PC-9 (cell line): ENCODE results near the gene ALDH6A1. TPM values are rescaled to one million over a fixed set of nuclear protein-coding genes. Genes with fewer than 3 reads are reported as not detected.

ENCODE experiments used
- BruUV-seq: library from RNA; stranded (reverse); fragments of 400-500 nt; replicated peaks from 2 replicates; lab custom pipeline; 2021; lab: Mats Ljungman, UMichigan
- CTCF ChIA-PET: fragments of 300-600 bp; sonication (Branson Sonifier 250); formaldehyde crosslinking; loops from one replicate; lab custom pipeline; 2022; ENCODE audit warnings: antibody characterized with exemption; lab: Charles Lee
- POLR2A ChIA-PET: fragments of 300-600 bp; sonication (Branson Sonifier 250); formaldehyde crosslinking; loops from one replicate; lab custom pipeline; 2022; ENCODE audit warnings: antibody characterized with exemption; ENCODE audit not compliant: unreplicated experiment; lab: Charles Lee
- DNase-seq, 2 experiments: peaks; one replicate each; pipeline versions ENCODE4 v3.0.0 to v3.0.0-alpha.2; 2015 to 2022; ENCODE audit warnings: mixed read lengths in 1 of 2
- H2AFZ ChIP-seq: fragments of 200-600 bp; sonication (generic); 2 replicates; pipeline ENCODE4 v1.8.1; 2017; ENCODE audit warnings: antibody characterized with exemption
- H3F3A ChIP-seq: fragments of 200-600 bp; sonication (generic); 2 replicates; pipeline ENCODE4 v1.8.1; 2017; ENCODE audit warnings: antibody characterized with exemption, mild to moderate bottlenecking, low read depth; ENCODE audit not compliant: insufficient read depth
- H3K27ac ChIP-seq: fragments of 200-600 bp; sonication (generic); 2 replicates; pipeline ENCODE4 v1.6.1; 2016; ENCODE audit warnings: mixed run types
- H3K27me3 ChIP-seq: fragments of 200-600 bp; sonication (generic); 2 replicates; pipeline ENCODE4 v1.6.1; 2016; ENCODE audit warnings: low read depth, mixed run types; ENCODE audit not compliant: insufficient read depth
- H3K36me3 ChIP-seq: fragments of 200-600 bp; sonication (generic); 2 replicates; pipeline ENCODE4 v1.6.1; 2016; ENCODE audit warnings: low read depth, mixed run types
- H3K4me1 ChIP-seq: fragments of 200-600 bp; sonication (generic); replicated peaks from 2 replicates; pipeline ENCODE4 v1.6.1; 2016; ENCODE audit warnings: mixed run types; ENCODE audit not compliant: insufficient read depth
- H3K4me2 ChIP-seq: fragments of 200-600 bp; sonication (generic); 2 replicates; pipeline ENCODE4 v1.6.1; 2017; ENCODE audit warnings: mixed run types
- H3K4me3 ChIP-seq: fragments of 200-600 bp; sonication (generic); 2 replicates; pipeline ENCODE4 v1.6.1; 2016; ENCODE audit warnings: mixed run types
- H3K79me2 ChIP-seq: fragments of 200-600 bp; sonication (generic); 2 replicates; pipeline ENCODE4 v1.6.1; 2017; ENCODE audit warnings: low read depth, mixed run types
- H3K9me2 ChIP-seq: fragments of 200-600 bp; sonication (generic); 2 replicates; pipeline ENCODE4 v1.8.1; 2017; ENCODE audit warnings: mild to moderate bottlenecking; ENCODE audit not compliant: insufficient read depth
- H3K9me3 ChIP-seq: fragments of 200-600 bp; sonication (generic); 2 replicates; pipeline ENCODE4 v1.8.1; 2016; ENCODE audit warnings: low read depth; ENCODE audit not compliant: insufficient read depth
- H4K20me1 ChIP-seq: fragments of 200-600 bp; sonication (generic); 2 replicates; pipeline ENCODE4 v1.8.1; 2017; ENCODE audit not compliant: insufficient read depth
- EZH2 ChIP-seq: fragments of 200-600 bp; sonication (generic); IDR thresholded peaks from 2 replicates; pipeline ENCODE4 v1.8.0; 2017; ENCODE audit warnings: antibody characterized with exemption, low read depth
- intact Hi-C: fragments of 100-400 bp; cut with micrococcal nuclease; formaldehyde crosslinking; loops from one replicate; pipeline ENCODE4 v1.10.0; 2022; ENCODE audit not compliant: unreplicated experiment
- total RNA-seq: library from RNA; stranded (reverse); gene quantifications from 2 replicates; pipeline ENCODE4 v1.2.3, GENCODE V29; 2021
- TF ChIP-seq, protein P1 (sequence below): fragments of 200-600 bp; sonication (generic); conservative IDR thresholded peaks from 2 replicates; pipeline ENCODE4 v1.6.1; 2017; ENCODE audit warnings: mixed run types, antibody characterized with exemption, mild to moderate bottlenecking, moderate library complexity

Gene ALDH6A1
- total RNA-seq, 1 experiment from 2014 or later = 54.5 TPM

DNA sequence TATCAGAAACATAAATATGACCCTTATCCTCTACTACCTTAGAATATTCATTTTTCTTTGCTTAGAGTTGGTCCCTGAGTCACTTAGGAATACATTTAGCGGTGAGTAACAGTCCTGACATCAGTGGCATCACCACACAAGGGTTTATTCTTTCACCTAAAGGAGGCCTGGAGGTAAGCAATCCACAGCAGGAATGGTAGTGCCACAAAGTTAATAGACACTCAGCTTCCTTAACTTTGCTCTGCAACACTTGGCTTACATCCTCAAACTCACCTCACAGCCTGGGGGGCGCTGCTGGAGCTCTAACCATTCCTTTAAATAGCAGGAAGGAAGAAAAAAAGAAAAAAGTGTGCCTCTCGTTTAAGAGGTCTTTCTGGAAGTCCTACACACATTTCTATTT, 36.0 kb downstream of the ALDH6A1 start:
- ChIA-PET CTCF (interaction anchor here (0.8 kb wide), 1 partner anchor 319 kb away, joined by 3 read pairs; no protein-coding TSS in a partner anchor), POLR2A (no interaction called here)
- intact Hi-C loops = no loop called here
- Histone ChIP-seq H3K4me2 (no peak overlapping the region), H4K20me1 (no peaks in the 10 kb centered on the region), H3K4me1 (0 out of 2 replicates have a peak, but pooled peaks cover 5% of the 10 kb centered on the region), H3K79me2 (no peaks in the 10 kb centered on the region), H3K9me2 (no peaks in the 10 kb centered on the region), H3K36me3 (no peaks in the 10 kb centered on the region), H3F3A (peaks cover 19% of the 10 kb centered on the region; the same call in 1 of the 2 replicates), H2AFZ (no peak overlapping the region), H3K27ac (no peak overlapping the region), H3K9me3 (no peaks in the 10 kb centered on the region), H3K4me3 (no peak overlapping the region), H3K27me3 (no peaks in the 10 kb centered on the region)
- TF ChIP-seq EZH2 = no peak
- TF ChIP-seq, protein P1, sequence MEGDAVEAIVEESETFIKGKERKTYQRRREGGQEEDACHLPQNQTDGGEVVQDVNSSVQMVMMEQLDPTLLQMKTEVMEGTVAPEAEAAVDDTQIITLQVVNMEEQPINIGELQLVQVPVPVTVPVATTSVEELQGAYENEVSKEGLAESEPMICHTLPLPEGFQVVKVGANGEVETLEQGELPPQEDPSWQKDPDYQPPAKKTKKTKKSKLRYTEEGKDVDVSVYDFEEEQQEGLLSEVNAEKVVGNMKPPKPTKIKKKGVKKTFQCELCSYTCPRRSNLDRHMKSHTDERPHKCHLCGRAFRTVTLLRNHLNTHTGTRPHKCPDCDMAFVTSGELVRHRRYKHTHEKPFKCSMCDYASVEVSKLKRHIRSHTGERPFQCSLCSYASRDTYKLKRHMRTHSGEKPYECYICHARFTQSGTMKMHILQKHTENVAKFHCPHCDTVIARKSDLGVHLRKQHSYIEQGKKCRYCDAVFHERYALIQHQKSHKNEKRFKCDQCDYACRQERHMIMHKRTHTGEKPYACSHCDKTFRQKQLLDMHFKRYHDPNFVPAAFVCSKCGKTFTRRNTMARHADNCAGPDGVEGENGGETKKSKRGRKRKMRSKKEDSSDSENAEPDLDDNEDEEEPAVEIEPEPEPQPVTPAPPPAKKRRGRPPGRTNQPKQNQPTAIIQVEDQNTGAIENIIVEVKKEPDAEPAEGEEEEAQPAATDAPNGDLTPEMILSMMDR = no peak; the same call in 1 of the 2 replicates
- BruUV-seq = no TSS peak
- peak; percentile 27 to 66 for DNase-seq

DNA sequence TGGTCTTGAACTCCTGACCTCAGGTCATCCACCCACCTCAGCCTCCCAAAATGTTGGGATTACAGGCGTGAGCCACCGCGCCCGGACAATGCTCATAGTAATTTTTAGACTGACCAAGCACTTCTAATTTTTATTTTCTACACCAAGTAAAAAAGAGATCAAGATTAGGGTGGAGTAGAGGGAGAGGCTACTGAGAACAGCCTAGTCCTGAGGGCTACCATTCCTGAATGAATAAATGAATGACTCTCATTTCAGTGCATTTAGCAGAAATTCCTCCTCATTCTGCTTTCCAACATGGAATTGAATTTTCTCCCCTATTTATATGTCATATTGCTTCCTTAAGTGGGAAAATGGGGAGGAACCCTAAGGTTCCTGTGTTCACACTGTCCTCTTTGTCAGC, 38.7 kb downstream of the ALDH6A1 start:
- POLR2A ChIA-PET = no interaction called here

DNA sequence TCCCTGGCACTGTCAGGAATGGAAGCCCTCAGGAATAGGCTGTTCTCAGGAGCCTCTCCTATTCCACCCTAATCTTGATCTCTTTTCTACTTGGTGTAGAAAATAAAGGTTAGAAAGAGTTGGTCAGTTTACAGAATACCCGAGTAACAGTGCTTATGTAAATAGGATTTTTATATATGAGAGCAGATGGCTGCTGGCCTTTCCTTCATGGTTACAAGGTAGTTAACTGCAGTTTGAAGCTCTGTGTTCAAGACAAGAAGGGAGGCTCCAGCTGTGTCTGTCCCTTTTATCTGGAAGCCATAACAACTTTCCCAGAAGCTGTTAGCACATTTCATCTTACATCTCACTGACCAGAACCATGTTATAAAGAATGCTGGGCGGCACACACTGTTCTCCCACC, 42.0 kb downstream of the ALDH6A1 start:
- intact Hi-C loops = no loop called here
- Histone ChIP-seq H3F3A (no peaks in the 10 kb centered on the region), H3K9me2 (no peaks in the 10 kb centered on the region), H3K4me1 (no peaks in the 10 kb centered on the region), H4K20me1 (no peaks in the 10 kb centered on the region), H3K4me3 (no peak overlapping the region), H3K36me3 (no peaks in the 10 kb centered on the region), H3K4me2 (no peak overlapping the region), H2AFZ (no peak overlapping the region), H3K27ac (no peak overlapping the region), H3K9me3 (no peaks in the 10 kb centered on the region), H3K79me2 (no peaks in the 10 kb centered on the region), H3K27me3 (no peaks in the 10 kb centered on the region)
- no peak for TF ChIP-seq EZH2
- TF ChIP-seq, protein P1 = no peak
- ChIA-PET CTCF (no interaction called here), POLR2A (no interaction called here)
- DNase-seq = no peak
- BruUV-seq = no TSS peak

More for the DNA sequence above, 38.7 kb downstream of the ALDH6A1 start:
- TF ChIP-seq, protein P1 = no peak
- no peak for TF ChIP-seq EZH2
- BruUV-seq = no TSS peak
- no peak for DNase-seq
- no peaks in the 10 kb centered on the region for H3K9me2 ChIP-seq
- peaks cover 14% of the 10 kb centered on the region; the same call in 1 of the 2 replicates for H3F3A ChIP-seq
- H3K4me2 ChIP-seq = no peak overlapping the region
- intact Hi-C loops = no loop called here
- CTCF ChIA-PET = no interaction called here
- 0 out of 2 replicates have a peak, but pooled peaks cover 5% of the 10 kb centered on the region for H3K4me1 ChIP-seq
- H2AFZ ChIP-seq = no peak overlapping the region
- no peaks in the 10 kb centered on the region for H4K20me1 ChIP-seq
- H3K27me3 ChIP-seq = no peaks in the 10 kb centered on the region
- H3K79me2 ChIP-seq = no peaks in the 10 kb centered on the region
- H3K9me3 ChIP-seq = no peaks in the 10 kb centered on the region
- no peaks in the 10 kb centered on the region for H3K36me3 ChIP-seq
- no peak overlapping the region for H3K27ac ChIP-seq
- H3K4me3 ChIP-seq = no peak overlapping the region
